Measurements from ENCODE around the gene ARHGAP26. TPM values are rescaled to one million over a fixed set of nuclear protein-coding genes. Genes with fewer than 3 reads are reported as not detected.

ARHGAP26 gene
- total and polyA plus RNA-seq, 12 donors, result 7.5 to 45.8 (median 37.2) TPM

GRCh38 chr5:143076377-143076776 is 306.2 kb downstream of the ARHGAP26 start:
- no peak for TF ChIP-seq CTCF (IDR thresholded peaks at IDR 0.05)
- no peak for ATAC-seq
- H3K4me3 ChIP-seq, result no peak overlapping the region
- H3K9me3 ChIP-seq, result peaks cover 0 to 8% (median 0%) of the 10 kb centered on the region in 11 donors
- peaks cover 0 to 25% (median 10%) of the 10 kb centered on the region in 9 donors for H3K4me1 ChIP-seq
- 81 to 84% methylated on average over 1 of the region's 1 CpG for WGBS, 2 donors
- no peak for DNase-seq
- no peak overlapping the region for H3K27ac ChIP-seq
- no peaks in the 10 kb centered on the region for H3K27me3 ChIP-seq
- H3K36me3 ChIP-seq, result peaks cover 0 to 11% (median 0%) of the 10 kb centered on the region in 9 donors
- intact Hi-C loops (cut with DNase I), result no loop called here

GRCh38 chr5:143077453-143078103 is 307.4 kb downstream of the ARHGAP26 start:
- Histone ChIP-seq H3K27ac (peak overlapping the region in 1 of 10 donors; percentile 4), H3K4me1 (peaks cover 0 to 27% (median 14%) of the 10 kb centered on the region in 9 donors), H3K27me3 (no peaks in the 10 kb centered on the region), H3K36me3 (peaks cover 0 to 7% (median 0%) of the 10 kb centered on the region in 9 donors), H3K4me3 (no peak overlapping the region), H3K9me3 (no peaks in the 10 kb centered on the region)
- 85 to 88% methylated on average over 6 of the region's 6 CpGs for WGBS, 2 donors
- ATAC-seq, result no peak
- intact Hi-C loops (cut with DNase I), result no loop called here
- no peak for DNase-seq
- TF ChIP-seq CTCF (IDR thresholded peaks at IDR 0.05), result no peak

- no peak for ATAC-seq
Measured at GRCh38 chr5:143078313-143078712, 308.1 kb downstream of the ARHGAP26 start.

GRCh38 chr5:143078971-143079370 is 308.8 kb downstream of the ARHGAP26 start:
- WGBS, 2 donors, result 99 to 100% methylated on average over 2 of the region's 2 CpGs
- Histone ChIP-seq H3K4me1 (peaks cover 0 to 34% (median 17%) of the 10 kb centered on the region in 9 donors), H3K9me3 (no peaks in the 10 kb centered on the region), H3K27ac (no peak overlapping the region), H3K27me3 (no peaks in the 10 kb centered on the region), H3K36me3 (peaks cover 0 to 18% (median 0%) of the 10 kb centered on the region in 9 donors), H3K4me3 (no peak overlapping the region)
- no peak for TF ChIP-seq CTCF (IDR thresholded peaks at IDR 0.05)
- no peak for DNase-seq
- no peak for ATAC-seq
- intact Hi-C loops (cut with DNase I), result no loop called here

More at GRCh38 chr5:143078313-143078712, 308.1 kb downstream of the ARHGAP26 start:
- Histone ChIP-seq H3K27ac (no peak overlapping the region), H3K4me3 (no peak overlapping the region), H3K4me1 (peaks cover 0 to 34% (median 17%) of the 10 kb centered on the region in 9 donors), H3K27me3 (no peaks in the 10 kb centered on the region), H3K9me3 (no peaks in the 10 kb centered on the region), H3K36me3 (peaks cover 0 to 11% (median 0%) of the 10 kb centered on the region in 9 donors)
- no peak for TF ChIP-seq CTCF (IDR thresholded peaks at IDR 0.05)
- 50 to 71% methylated on average over 5 of the region's 5 CpGs for WGBS, 2 donors
- DNase-seq, result no peak
- intact Hi-C loops (cut with DNase I), result no loop called here

All from heart right ventricle (tissue), 16 donors.